ENCODE data around the gene PTTG1IP.
A peak's percentile ranks its signal among the peaks of the same experiment; 100 is the strongest.

PTTG1IP gene

DNA sequence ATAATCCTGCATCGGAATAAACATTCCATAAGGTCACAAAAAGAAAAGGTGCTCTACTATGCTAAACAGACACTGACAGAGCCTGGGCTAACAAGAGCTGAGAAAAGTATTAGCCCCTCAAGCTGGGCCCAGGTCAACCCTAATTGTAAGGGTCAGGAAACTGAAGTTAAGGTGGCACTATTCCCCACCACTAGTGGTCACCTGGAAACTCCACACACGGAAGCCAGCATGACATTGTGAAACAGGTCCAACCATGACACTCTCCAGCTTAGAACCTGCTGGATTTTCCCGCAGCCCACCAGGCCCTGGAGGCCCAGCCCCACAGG, 1.2 kb downstream of the PTTG1IP start:
- Histone ChIP-seq H3F3A (ENCODE audit: insufficient read depth, low read length) (0 out of 2 replicates have a peak, but pooled peaks cover 5% of the 10 kb centered on the region), H3K4me2 (ENCODE audit: low read length) (peak overlapping the region; percentile 91), H3K79me2 (ENCODE audit: insufficient read depth, low read length) (peaks cover 6% of the 10 kb centered on the region), H3K4me3 (ENCODE audit: low read depth, low read length, poor library complexity, severe bottlenecking) (peak overlapping the region; percentile 80), H3K36me3 (ENCODE audit: insufficient read depth, low read length) (peaks cover under 1% of the 10 kb centered on the region; the same call in 1 of the 2 replicates), H4K20me1 (ENCODE audit: insufficient read depth, low read length) (no peaks in the 10 kb centered on the region), H2AFZ (ENCODE audit: low read length) (no peak overlapping the region), H3K9me3 (ENCODE audit: low read length) (no peaks in the 10 kb centered on the region), H3K27ac (ENCODE audit: low read depth, low read length, poor library complexity, severe bottlenecking) (no peak overlapping the region), H3K4me1 (ENCODE audit: insufficient read depth, low read length, severe bottlenecking) (peaks cover 49% of the 10 kb centered on the region), H3K9me2 (ENCODE audit: low read depth, low read length) (no peaks in the 10 kb centered on the region), H3K9ac (ENCODE audit: low read length) (peak overlapping the region; percentile 70; the same call in 1 of the 2 replicates), H3K27me3 (ENCODE audit: insufficient read depth, low read length) (no peaks in the 10 kb centered on the region; the same call in 1 of the 2 replicates)
- TF ChIP-seq, protein P1, sequence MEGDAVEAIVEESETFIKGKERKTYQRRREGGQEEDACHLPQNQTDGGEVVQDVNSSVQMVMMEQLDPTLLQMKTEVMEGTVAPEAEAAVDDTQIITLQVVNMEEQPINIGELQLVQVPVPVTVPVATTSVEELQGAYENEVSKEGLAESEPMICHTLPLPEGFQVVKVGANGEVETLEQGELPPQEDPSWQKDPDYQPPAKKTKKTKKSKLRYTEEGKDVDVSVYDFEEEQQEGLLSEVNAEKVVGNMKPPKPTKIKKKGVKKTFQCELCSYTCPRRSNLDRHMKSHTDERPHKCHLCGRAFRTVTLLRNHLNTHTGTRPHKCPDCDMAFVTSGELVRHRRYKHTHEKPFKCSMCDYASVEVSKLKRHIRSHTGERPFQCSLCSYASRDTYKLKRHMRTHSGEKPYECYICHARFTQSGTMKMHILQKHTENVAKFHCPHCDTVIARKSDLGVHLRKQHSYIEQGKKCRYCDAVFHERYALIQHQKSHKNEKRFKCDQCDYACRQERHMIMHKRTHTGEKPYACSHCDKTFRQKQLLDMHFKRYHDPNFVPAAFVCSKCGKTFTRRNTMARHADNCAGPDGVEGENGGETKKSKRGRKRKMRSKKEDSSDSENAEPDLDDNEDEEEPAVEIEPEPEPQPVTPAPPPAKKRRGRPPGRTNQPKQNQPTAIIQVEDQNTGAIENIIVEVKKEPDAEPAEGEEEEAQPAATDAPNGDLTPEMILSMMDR (IDR thresholded peaks at IDR 0.05; ENCODE audit: low read length), result no peak
- no peak for TF ChIP-seq EZH2 (IDR thresholded peaks at IDR 0.05; ENCODE audit: borderline replicate concordance, low read length)

DNA sequence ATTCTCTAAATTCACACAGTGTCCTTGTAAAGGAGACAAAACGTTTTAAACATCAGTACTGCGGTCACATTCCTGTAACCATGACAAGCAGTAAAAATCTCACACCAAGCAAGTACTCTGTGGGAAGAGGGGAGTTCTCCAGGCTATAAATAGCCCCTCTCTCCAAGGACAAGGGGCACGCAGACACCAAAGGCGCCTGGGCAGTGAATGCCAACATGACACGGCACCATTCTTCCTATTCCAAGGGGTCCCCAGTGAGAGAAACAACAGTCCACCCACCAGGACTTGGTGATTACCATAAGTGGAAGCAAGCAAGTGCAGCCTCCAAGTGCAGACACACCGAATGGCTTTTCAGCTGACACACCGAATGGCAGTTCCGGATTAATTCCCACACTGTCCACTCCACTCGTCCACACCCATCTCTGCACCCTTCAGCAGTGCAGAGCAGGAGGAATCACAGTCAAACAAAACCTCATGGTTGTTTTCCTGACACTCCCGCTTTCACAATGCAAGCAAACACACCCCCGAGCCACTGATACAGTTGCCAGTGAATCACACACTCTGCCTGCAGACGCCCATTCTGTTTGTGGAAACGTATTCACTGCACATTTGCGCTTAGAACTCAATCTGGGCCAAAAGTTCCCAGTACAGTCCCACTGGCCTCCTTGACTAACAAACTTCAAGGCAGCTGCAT, 1.8 kb downstream of the PTTG1IP start:
- Histone ChIP-seq H3K9ac (ENCODE audit: low read length) (peak overlapping the region; percentile 18; the same call in 1 of the 2 replicates), H3K27ac (ENCODE audit: low read depth, low read length, poor library complexity, severe bottlenecking) (no peak overlapping the region), H2AFZ (ENCODE audit: low read length) (no peak overlapping the region), H4K20me1 (ENCODE audit: insufficient read depth, low read length) (no peaks in the 10 kb centered on the region), H3K4me3 (ENCODE audit: low read depth, low read length, poor library complexity, severe bottlenecking) (peak overlapping the region; percentile 80), H3K9me2 (ENCODE audit: low read depth, low read length) (no peaks in the 10 kb centered on the region), H3K27me3 (ENCODE audit: insufficient read depth, low read length) (no peaks in the 10 kb centered on the region; the same call in 1 of the 2 replicates), H3K9me3 (ENCODE audit: low read length) (no peaks in the 10 kb centered on the region), H3K79me2 (ENCODE audit: insufficient read depth, low read length) (peaks cover 6% of the 10 kb centered on the region), H3K4me1 (ENCODE audit: insufficient read depth, low read length, severe bottlenecking) (peaks cover 54% of the 10 kb centered on the region), H3K4me2 (ENCODE audit: low read length) (peak overlapping the region; percentile 91), H3F3A (ENCODE audit: insufficient read depth, low read length) (0 out of 2 replicates have a peak, but pooled peaks cover 5% of the 10 kb centered on the region), H3K36me3 (ENCODE audit: insufficient read depth, low read length) (peaks cover 6% of the 10 kb centered on the region)
- TF ChIP-seq, protein P1 (IDR thresholded peaks at IDR 0.05; ENCODE audit: low read length), result no peak

DNA sequence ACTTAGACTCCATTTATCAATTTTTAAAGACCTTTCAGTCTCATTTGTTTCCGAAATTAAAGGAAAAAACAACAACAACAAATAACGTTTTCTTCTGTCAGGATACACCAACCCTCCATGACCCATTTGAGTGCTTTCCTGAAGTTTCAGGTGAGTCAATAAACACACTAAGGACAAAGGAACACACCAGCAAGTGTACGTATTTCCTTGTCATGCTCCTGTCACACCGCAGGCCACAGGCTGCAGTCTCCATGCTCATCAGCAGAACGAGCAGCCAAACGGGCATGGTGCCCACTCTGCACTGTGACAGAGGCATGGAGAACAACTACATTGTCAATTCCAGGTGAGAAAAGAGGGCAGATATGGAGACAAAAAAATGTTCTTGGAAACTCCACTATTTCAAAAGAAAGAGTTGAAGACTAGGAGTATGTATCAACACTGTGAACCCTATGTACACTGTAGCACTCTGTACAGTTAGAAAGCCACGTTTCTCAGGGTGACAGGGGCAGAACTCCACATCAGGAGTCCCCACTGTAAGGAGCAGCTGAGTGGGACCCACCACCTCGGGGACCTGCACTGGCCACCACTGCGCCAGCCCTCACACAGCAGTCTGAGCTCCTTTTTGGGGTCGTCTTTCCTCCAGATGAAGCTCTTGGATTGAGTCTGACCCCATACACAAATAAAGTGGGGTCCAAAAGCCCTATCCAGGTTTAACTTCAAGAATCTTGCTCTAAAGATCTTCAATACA, 2.6 kb downstream of the PTTG1IP start:
- H4K20me1 ChIP-seq (ENCODE audit: insufficient read depth, low read length), result no peaks in the 10 kb centered on the region
- peaks cover 62% of the 10 kb centered on the region for H3K4me1 ChIP-seq (ENCODE audit: insufficient read depth, low read length, severe bottlenecking)
- H2AFZ ChIP-seq (ENCODE audit: low read length), result no peak overlapping the region
- peaks cover 6% of the 10 kb centered on the region for H3K36me3 ChIP-seq (ENCODE audit: insufficient read depth, low read length)
- 0 out of 2 replicates have a peak, but pooled peaks cover 5% of the 10 kb centered on the region for H3F3A ChIP-seq (ENCODE audit: insufficient read depth, low read length)
- H3K27me3 ChIP-seq (ENCODE audit: insufficient read depth, low read length), result no peaks in the 10 kb centered on the region; the same call in 1 of the 2 replicates
- TF ChIP-seq, protein P1 (IDR thresholded peaks at IDR 0.05; ENCODE audit: low read length), result no peak
- no peak for TF ChIP-seq EZH2 (IDR thresholded peaks at IDR 0.05; ENCODE audit: borderline replicate concordance, low read length)
- no peak overlapping the region for H3K4me3 ChIP-seq (ENCODE audit: low read depth, low read length, poor library complexity, severe bottlenecking)
- H3K4me2 ChIP-seq (ENCODE audit: low read length), result no peak overlapping the region
- no peaks in the 10 kb centered on the region for H3K9me3 ChIP-seq (ENCODE audit: low read length)
- H3K9me2 ChIP-seq (ENCODE audit: low read depth, low read length), result no peaks in the 10 kb centered on the region
- H3K79me2 ChIP-seq (ENCODE audit: insufficient read depth, low read length), result peaks cover 6% of the 10 kb centered on the region
- no peak overlapping the region for H3K9ac ChIP-seq (ENCODE audit: low read length)
- no peak overlapping the region for H3K27ac ChIP-seq (ENCODE audit: low read depth, low read length, poor library complexity, severe bottlenecking)

All from OCI-LY1 (cell line).